Effector CD8-positive, alpha-beta T cell (primary cell): ENCODE measurements around the gene YPEL3.
"Not testable (repeated sequence)": the region's sequence is repeated elsewhere in the genome, so short reads cannot be mapped to it uniquely, and the experiment has no call there.

ENCODE experiments used
- DNase-seq: peaks from one replicate; lab custom pipeline; 2025; lab: John Stamatoyannopoulos, UW
- total RNA-seq, 4 experiments: gene quantifications; one replicate each; lab custom pipeline; 2026; lab: John Stamatoyannopoulos, UW

YPEL3 gene
- 88.6 to 150 (median 114) reads per million in 4 experiments for total RNA-seq

- DNase-seq = peak; percentile 77
These were observed at the start of gene YPEL3 for GRCh38 chr16:30096105-30096861. TSS of gene YPEL3 (minus strand) at chr16:30096213. CDS start at chr16:30095482, 731 bp downstream.

- no peak for DNase-seq
These were observed 49.6 kb upstream of the YPEL3 start for GRCh38 chr16:30145657-30146056.

- no peak for DNase-seq
These were observed 48.9 kb upstream of the YPEL3 start for GRCh38 chr16:30144917-30145316.

- DNase-seq = no peak
These were observed 48.0 kb upstream of the YPEL3 start for GRCh38 chr16:30144017-30144416.

- no peak for DNase-seq
These were observed 47.3 kb upstream of the YPEL3 start for GRCh38 chr16:30143347-30143702.

GRCh38 chr16:30142672-30143346 lies 46.8 kb upstream of the YPEL3 start:
- DNase-seq = no peak

- DNase-seq = no peak
These were observed 45.7 kb upstream of the YPEL3 start for GRCh38 chr16:30141750-30142149.

GRCh38 chr16:30139583-30140481 lies 43.8 kb upstream of the YPEL3 start:
- no peak for DNase-seq

GRCh38 chr16:30137897-30138296 lies 41.9 kb upstream of the YPEL3 start:
- DNase-seq = no peak

- DNase-seq = no peak
These were observed 41.1 kb upstream of the YPEL3 start for GRCh38 chr16:30136971-30137605.

- no peak for DNase-seq
These were observed 36.6 kb upstream of the YPEL3 start for GRCh38 chr16:30132591-30132990.

- DNase-seq = no peak
These were observed 36.0 kb upstream of the YPEL3 start for GRCh38 chr16:30131869-30132475.

- no peak for DNase-seq
These were observed 32.0 kb upstream of the YPEL3 start for GRCh38 chr16:30127993-30128392.

GRCh38 chr16:30125690-30126089 lies 29.7 kb upstream of the YPEL3 start:
- not testable (repeated sequence) for DNase-seq

GRCh38 chr16:30124985-30125379 lies 29.0 kb upstream of the YPEL3 start:
- DNase-seq = no peak

- DNase-seq = no peak
These were observed 26.7 kb upstream of the YPEL3 start for GRCh38 chr16:30122604-30123160.

GRCh38 chr16:30121741-30122571 lies 25.9 kb upstream of the YPEL3 start:
- no peak for DNase-seq

- DNase-seq = no peak
These were observed 24.5 kb upstream of the YPEL3 start for GRCh38 chr16:30120340-30121105.

GRCh38 chr16:30119428-30119827 lies 23.4 kb upstream of the YPEL3 start:
- no peak for DNase-seq
